Placental pericyte (primary cell): ENCODE data around the gene WNT4. TPM values are rescaled to one million over a fixed set of nuclear protein-coding genes. Genes with fewer than 3 reads are reported as not detected.

Source experiments
- total RNA-seq: library from RNA; depleted of rRNA; stranded (reverse); fragments of >200 nt; gene quantifications from 2 replicates; pipeline ENCODE4 v1.2.3, GENCODE V29; 2012

WNT4 gene
- 0.14 and 0.22 TPM in 2 replicates for total RNA-seq

DNA sequence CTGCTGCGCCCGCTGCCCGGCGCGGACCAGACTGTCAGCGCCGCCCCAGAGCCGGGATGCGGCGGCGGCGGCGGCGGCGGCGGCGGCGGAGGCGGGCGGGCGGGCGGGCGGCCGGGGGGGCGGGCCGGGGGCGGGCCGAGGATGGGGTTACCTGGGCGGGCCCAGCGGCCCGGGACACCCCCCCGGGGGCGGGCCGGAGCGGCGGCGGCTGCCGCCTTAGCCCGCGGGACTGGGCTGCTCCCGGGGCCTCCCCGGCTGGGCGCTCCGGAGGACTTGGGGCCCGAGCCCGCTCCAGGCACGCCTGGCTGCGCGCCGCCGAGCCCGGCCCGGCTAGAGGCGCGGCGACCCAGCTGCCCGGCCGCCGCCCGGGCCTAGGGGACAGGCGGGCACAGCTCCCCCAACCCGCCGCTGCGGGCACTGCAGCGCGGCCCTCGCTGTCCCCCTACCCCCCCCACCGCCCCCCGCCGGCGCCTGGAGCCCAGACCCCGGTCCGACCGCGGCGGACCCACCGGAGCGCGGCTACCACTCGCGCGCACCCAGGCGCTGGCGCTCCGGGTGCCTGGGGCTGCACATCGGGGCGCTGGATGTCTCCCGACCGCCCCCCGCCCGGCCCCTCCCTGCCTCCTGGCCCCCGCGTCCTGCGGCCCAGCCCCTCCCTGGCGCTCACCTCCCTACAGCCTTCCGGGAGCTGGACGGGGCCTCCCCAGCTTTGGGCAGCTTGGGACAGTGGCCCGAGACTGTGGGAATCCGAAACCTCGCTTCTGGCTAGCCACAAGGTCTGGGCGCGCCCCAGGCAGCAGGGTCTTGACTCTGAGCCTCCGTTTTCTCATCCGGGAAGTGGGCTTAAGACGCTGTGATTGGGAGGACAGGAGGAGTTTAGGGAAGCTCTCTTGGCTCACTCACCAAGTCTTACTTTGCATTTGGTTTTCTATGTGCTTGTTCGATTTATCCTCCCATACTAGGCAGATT lies at the start of gene WNT4:
Gene WNT4 (minus strand): TSS at position 33 of the 969 bp plus-strand sequence. CDS start 175 bp downstream, outside the sequence.

Other genes with a start within 250 kb of the WNT4 start
- gene HSPG2, start 205.8 kb downstream of the WNT4 start, total RNA-seq, result 173 and 204 TPM in 2 replicates
- not detected in 2 replicates for gene CELA3B, start 166.1 kb downstream of the WNT4 start, total RNA-seq
- not detected in 2 replicates for gene CELA3A, start 141.4 kb downstream of the WNT4 start, total RNA-seq
- gene CDC42, start 90.4 kb downstream of the WNT4 start, total RNA-seq, result 353 and 656 TPM in 2 replicates